Adrenal gland (tissue), 5 donors: Measurements from ENCODE around the gene ZNF133.

Source experiments
- CTCF ChIP-seq, 6 experiments: fragments of 450-650 bp in 4 of 6; fragments of 200-600 bp in 2 of 6; sonication (generic) in 1 of 6; IDR thresholded peaks; 1 replicate in 5 of 6; 2 replicates in 1 of 6; pipeline versions ENCODE4 v1.5.1 to v1.8.0; 2016 to 2021; ENCODE audit warnings: antibody characterized with exemption in 6 of 6, mild to moderate bottlenecking in 2 of 6, moderate library complexity in 1 of 6
- POLR2A ChIP-seq, 2 donors: fragments of 450-650 bp; IDR thresholded peaks; one replicate each; pipeline ENCODE4 v1.6.1; 2017; ENCODE audit warnings: antibody characterized with exemption in 2 of 2, mild to moderate bottlenecking in 2 of 2, moderate library complexity in 1 of 2
- donor health status: DM: no; HTN: no; CAD: no.

DNA sequence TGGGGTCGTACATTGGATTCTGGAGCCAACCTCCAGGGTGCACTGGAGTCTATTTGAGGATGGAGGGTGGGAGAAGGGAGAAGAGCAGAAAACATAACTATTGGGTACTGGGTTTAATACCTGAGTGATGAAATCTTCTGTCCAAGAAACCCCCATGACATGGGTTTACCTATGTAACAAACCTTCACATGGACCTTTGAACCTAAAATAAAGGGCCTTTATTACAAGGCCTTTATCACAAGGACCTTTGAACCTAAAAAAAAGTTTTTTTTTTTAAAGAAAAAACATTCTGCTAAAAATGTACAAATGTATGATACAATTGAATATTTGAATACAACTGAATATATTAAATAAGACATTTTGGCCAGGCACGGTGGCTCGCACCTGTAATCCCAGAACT is 38.1 kb upstream of the ZNF133 start:
- TF ChIP-seq CTCF (IDR thresholded peaks at IDR 0.05), result no peak
- no peak for TF ChIP-seq POLR2A (IDR thresholded peaks at IDR 0.05)
